ENCODE results near the gene TMEM59L. TPM values are rescaled to one million over a fixed set of nuclear protein-coding genes. Genes with fewer than 3 reads are reported as not detected.
A peak's percentile ranks its signal among the peaks of the same experiment; 100 is the strongest.

The TMEM59L gene
- total RNA-seq, 1 donor from 2014 or later, result not detected

GRCh38 chr19:18634612-18635297 is 22.1 kb downstream of the TMEM59L start:
- intact Hi-C loops (cut with micrococcal nuclease), result loop anchor here (5.0 kb wide), 2 partner anchors 153 to 398 kb away; partner anchors contain the start of genes ARMC6 and SUGP2
- ChIA-PET POLR2A (no interaction called here), CTCF (no interaction called here)
- no peak for TF ChIP-seq CTCF (IDR thresholded peaks at IDR 0.05)
- Mint-ChIP-seq H3K27me3 (peaks cover under 1% of the 10 kb centered on the region), H3K4me1 (peaks cover 23% of the 10 kb centered on the region), H3K4me3 (no peak overlapping the region), H3K9me3 (no peaks in the 10 kb centered on the region), H3K36me3 (ENCODE audit: low read depth) (no peaks in the 10 kb centered on the region), H3K27ac (no peak overlapping the region)
- DNase-seq, result no peak
- ATAC-seq (ENCODE audit: low read depth), result no peak

GRCh38 chr19:18635831-18636182 is 23.1 kb downstream of the TMEM59L start:
- CTCF ChIA-PET, result no interaction called here
- Mint-ChIP-seq H3K4me1 (peaks cover 23% of the 10 kb centered on the region), H3K36me3 (ENCODE audit: low read depth) (no peaks in the 10 kb centered on the region), H3K4me3 (peak overlapping the region; percentile 88), H3K9me3 (no peaks in the 10 kb centered on the region), H3K27me3 (no peaks in the 10 kb centered on the region), H3K27ac (peak overlapping the region; percentile 84)
- intact Hi-C loops (cut with micrococcal nuclease), result loop anchor here (1.0 to 5.0 kb wide), 12 partner anchors 47 to 556 kb away; partner anchors contain the start of genes ARMC6, BORCS8, COPE and CRTC1
- POLR2A ChIA-PET, result no interaction called here
- no peak for ATAC-seq (ENCODE audit: low read depth)
- DNase-seq, result no peak
- no peak for TF ChIP-seq CTCF (IDR thresholded peaks at IDR 0.05)

- intact Hi-C loops (cut with micrococcal nuclease), result loop anchor here (1.0 to 5.0 kb wide), 12 partner anchors 46 to 556 kb away; partner anchors contain the start of genes ARMC6, BORCS8, COPE and CRTC1
- ChIA-PET CTCF (no interaction called here), POLR2A (no interaction called here)
- DNase-seq, result peak; percentile 99
- Mint-ChIP-seq H3K4me3 (peak overlapping the region; percentile 88), H3K9me3 (no peaks in the 10 kb centered on the region), H3K36me3 (ENCODE audit: low read depth) (no peaks in the 10 kb centered on the region), H3K4me1 (peaks cover 23% of the 10 kb centered on the region), H3K27me3 (no peaks in the 10 kb centered on the region), H3K27ac (peak overlapping the region; percentile 84)
- ATAC-seq (ENCODE audit: low read depth), result peak; percentile 86
- no peak for TF ChIP-seq CTCF (IDR thresholded peaks at IDR 0.05)
Observed at GRCh38 chr19:18636183-18636968, 23.7 kb downstream of the TMEM59L start.

- Mint-ChIP-seq H3K4me3 (peak within 1 kb of the TSS; percentile 88), H3K27ac (peak within 1 kb of the TSS; percentile 84), H3K9me3 (no peaks in the 10 kb centered on the region), H3K27me3 (no peaks in the 10 kb centered on the region), H3K36me3 (ENCODE audit: low read depth) (no peaks in the 10 kb centered on the region), H3K4me1 (peaks cover 23% of the 10 kb centered on the region)
- no peak for DNase-seq
- POLR2A ChIA-PET, result no interaction called here
- ATAC-seq (ENCODE audit: low read depth), result no peak
- TF ChIP-seq CTCF (IDR thresholded peaks at IDR 0.05), result no peak
- intact Hi-C loops (cut with micrococcal nuclease), result loop anchor here (1.0 to 5.0 kb wide), 12 partner anchors 46 to 555 kb away; partner anchors contain the start of genes ARMC6, BORCS8, COPE and CRTC1
- CTCF ChIA-PET, result no interaction called here
Observed at GRCh38 chr19:18636969-18637629, 24.4 kb downstream of the TMEM59L start, which contains the start of gene KLHL26. Gene KLHL26 (plus strand): TSS chr19:18637028. CDS start chr19:18637055, 27 bp downstream.

Measured in activated B cell treated with CpG ODN at 0.5 μM for 24 hours (primary cell).